BE2C (cell line): ENCODE results near the gene PLEKHD1.

Experiments used
- DNase-seq: peaks from one replicate; pipeline ENCODE4 v3.0.0-alpha.2; 2020
- H3K27me3 ChIP-seq: fragments of 250-450 bp; sonication (Bioruptor Pico); 2 replicates; pipeline ENCODE4 v1.5.1; 2020; ENCODE audit warnings: mild to moderate bottlenecking
- H3K36me3 ChIP-seq: fragments of 250-450 bp; sonication (Bioruptor Pico); 2 replicates; pipeline ENCODE4 v1.5.1; 2020; ENCODE audit warnings: mild to moderate bottlenecking
- H3K4me1 ChIP-seq: fragments of 250-450 bp; sonication (Bioruptor Pico); 2 replicates; pipeline ENCODE4 v1.5.1; 2020
- H3K4me3 ChIP-seq: 2 replicates; pipeline ENCODE4 v1.5.1; 2011; ENCODE audit warnings: low read depth, low read length
- H3K9me3 ChIP-seq: fragments of 250-450 bp; sonication (Bioruptor Pico); 2 replicates; pipeline ENCODE4 v1.5.1; 2020
- TF ChIP-seq, protein P1 (sequence below): IDR thresholded peaks from 2 replicates; pipeline ENCODE4 v1.5.1; 2012; ENCODE audit warnings: mild to moderate bottlenecking, low read depth, low read length

PLEKHD1 gene

DNA sequence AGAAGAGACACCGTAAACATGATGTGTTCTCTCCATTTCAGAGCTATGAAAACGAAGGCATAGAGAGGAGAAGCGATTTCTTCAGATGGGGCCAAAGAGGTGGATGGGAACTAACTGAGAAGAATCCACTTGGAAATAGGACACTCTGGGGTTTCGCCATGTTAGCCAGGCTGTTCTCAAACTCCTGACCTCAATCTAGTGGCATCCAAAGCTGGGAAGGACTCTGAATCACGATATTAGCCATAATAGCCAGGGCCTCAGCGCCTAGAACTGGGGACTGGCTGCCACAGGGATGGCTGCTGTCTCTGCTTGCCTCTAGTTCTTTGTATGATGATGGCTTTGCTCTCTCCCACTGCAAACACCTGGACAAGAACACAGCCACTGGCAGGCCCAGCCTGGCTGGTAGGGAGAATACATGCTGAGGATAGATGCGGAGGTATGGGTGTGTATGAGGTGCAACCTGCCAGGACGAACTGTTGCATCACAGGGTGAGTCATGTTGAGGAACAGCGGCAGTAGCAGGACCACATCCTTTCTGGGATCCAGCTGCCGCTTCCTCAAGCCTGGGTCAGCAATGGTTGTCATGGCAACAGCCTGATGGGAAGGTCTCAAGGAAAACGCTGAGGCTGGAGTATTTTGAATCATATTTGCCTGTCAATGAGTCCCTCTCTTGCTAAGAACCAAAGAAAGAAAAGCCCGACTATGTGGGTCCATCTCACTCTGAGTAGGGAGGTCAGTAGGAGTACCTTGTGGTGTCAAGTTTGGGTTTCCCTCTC is 59.0 kb downstream of the PLEKHD1 start:
- H3K4me1 ChIP-seq = no peaks in the 10 kb centered on the region
- H3K9me3 ChIP-seq = no peaks in the 10 kb centered on the region
- no peak overlapping the region for H3K4me3 ChIP-seq
- H3K27me3 ChIP-seq = peaks cover 5% of the 10 kb centered on the region
- peak; percentile 43 for DNase-seq
- TF ChIP-seq, protein P1, sequence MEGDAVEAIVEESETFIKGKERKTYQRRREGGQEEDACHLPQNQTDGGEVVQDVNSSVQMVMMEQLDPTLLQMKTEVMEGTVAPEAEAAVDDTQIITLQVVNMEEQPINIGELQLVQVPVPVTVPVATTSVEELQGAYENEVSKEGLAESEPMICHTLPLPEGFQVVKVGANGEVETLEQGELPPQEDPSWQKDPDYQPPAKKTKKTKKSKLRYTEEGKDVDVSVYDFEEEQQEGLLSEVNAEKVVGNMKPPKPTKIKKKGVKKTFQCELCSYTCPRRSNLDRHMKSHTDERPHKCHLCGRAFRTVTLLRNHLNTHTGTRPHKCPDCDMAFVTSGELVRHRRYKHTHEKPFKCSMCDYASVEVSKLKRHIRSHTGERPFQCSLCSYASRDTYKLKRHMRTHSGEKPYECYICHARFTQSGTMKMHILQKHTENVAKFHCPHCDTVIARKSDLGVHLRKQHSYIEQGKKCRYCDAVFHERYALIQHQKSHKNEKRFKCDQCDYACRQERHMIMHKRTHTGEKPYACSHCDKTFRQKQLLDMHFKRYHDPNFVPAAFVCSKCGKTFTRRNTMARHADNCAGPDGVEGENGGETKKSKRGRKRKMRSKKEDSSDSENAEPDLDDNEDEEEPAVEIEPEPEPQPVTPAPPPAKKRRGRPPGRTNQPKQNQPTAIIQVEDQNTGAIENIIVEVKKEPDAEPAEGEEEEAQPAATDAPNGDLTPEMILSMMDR = no peak
- no peaks in the 10 kb centered on the region for H3K36me3 ChIP-seq

DNA sequence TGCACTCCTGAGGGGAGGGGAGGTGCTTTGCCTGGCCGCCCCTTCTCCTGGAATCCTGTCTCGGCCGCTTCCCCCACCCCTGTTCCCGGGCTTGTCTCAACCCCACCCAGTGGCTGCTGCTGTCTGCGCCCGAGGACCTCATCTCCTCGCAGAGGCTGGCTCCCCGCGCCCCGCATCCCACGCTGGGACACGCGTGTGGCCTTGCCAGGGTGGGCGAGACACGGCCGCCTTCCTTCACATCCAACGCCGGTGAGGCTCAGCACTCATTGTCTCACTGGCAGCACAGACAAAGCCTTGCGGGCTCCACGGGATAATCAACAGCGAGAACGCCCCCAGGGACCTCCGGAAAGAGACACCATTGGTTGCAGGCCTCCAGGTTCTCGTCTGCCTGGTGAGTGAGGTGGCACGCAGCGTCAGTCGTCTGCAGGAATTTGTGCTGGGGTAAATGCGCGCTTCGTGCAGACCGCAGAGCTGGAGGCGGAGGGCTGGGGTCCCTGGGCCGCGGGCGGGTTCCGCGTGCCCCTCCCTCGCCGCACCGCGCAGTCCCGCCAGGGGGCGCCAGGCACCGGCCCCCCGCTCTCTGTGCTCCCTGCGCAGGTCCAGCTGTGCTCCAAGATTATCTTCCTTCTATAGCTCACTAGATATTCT is 63.3 kb downstream of the PLEKHD1 start:
- Histone ChIP-seq H3K4me1 (no peaks in the 10 kb centered on the region), H3K4me3 (peak overlapping the region; percentile 26), H3K9me3 (no peaks in the 10 kb centered on the region), H3K36me3 (no peaks in the 10 kb centered on the region), H3K27me3 (peaks cover 14% of the 10 kb centered on the region)
- TF ChIP-seq, protein P1 = peak; percentile 64
- peak; percentile 66 for DNase-seq

DNA sequence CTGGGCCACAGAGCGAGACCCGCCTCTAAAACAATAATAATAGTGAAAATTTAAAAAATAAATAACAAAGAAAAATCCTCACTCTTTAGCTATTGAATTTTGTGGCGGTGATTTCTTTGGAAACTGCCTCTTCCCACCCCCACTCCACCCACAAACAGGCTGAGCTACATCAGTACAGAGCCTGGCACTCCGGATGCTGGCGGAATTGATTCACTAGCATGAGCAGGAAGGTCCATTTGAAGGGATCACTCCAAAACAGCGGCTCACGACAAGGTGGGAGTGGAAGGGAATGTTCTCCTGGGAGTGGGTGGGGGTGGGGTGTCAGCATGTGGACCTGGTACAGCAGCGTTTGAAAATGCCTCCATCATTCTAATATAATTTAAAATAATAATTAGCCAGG is 64.0 kb downstream of the PLEKHD1 start:
- no peak overlapping the region for H3K4me3 ChIP-seq
- no peaks in the 10 kb centered on the region for H3K4me1 ChIP-seq
- TF ChIP-seq, protein P1 = no peak
- peaks cover 11% of the 10 kb centered on the region; the same call in 1 of the 2 replicates for H3K27me3 ChIP-seq
- H3K36me3 ChIP-seq = no peaks in the 10 kb centered on the region
- DNase-seq = no peak
- H3K9me3 ChIP-seq = no peaks in the 10 kb centered on the region

DNA sequence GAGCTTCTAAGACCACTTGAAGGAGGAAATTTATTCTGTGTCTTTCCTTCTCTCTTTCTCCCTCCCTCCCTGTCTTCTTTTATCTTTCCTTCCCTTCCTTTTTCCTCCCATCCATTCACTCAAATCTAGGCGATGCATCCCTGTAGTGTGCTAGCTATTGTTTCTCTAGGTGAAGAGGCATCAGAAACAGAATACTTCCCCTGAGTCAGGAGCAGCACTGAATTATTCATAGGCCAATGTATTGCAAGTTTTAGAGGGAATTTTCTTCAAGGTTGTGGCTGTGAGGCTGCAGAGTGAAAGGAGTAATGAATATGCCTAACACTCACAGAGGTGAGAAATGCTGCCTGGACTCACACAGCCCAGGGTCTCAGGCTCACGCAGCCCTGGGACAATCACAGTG is 67.0 kb downstream of the PLEKHD1 start:
- no peaks in the 10 kb centered on the region for H3K4me1 ChIP-seq
- no peaks in the 10 kb centered on the region for H3K9me3 ChIP-seq
- no peak overlapping the region for H3K4me3 ChIP-seq
- DNase-seq = no peak
- H3K36me3 ChIP-seq = no peaks in the 10 kb centered on the region
- peaks cover 11% of the 10 kb centered on the region; the same call in 1 of the 2 replicates for H3K27me3 ChIP-seq
- TF ChIP-seq, protein P1 = no peak

DNA sequence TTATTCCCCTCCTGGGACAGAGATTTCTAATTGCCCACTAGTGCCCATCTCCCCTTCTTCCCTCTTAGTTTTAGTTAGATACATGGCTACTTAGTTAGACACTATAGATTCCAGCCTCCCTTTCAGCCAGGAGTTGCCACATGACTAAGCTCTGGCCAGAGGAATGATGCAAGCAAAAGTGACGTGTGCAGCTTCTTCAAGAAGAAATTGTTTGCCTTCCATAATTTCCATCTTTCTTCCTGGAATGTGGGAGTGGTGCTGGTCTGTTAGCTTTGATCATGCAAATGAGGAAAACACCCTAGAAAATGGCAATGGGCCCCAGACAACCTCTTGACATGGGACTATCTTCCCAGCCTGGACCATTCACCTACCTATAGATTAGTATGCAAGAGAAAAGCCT is 68.7 kb downstream of the PLEKHD1 start:
- TF ChIP-seq, protein P1 = no peak
- no peaks in the 10 kb centered on the region for H3K4me1 ChIP-seq
- no peak for DNase-seq
- no peaks in the 10 kb centered on the region for H3K36me3 ChIP-seq
- H3K27me3 ChIP-seq = 0 out of 2 replicates have a peak, but pooled peaks cover 9% of the 10 kb centered on the region
- H3K9me3 ChIP-seq = no peaks in the 10 kb centered on the region
- no peak overlapping the region for H3K4me3 ChIP-seq

DNA sequence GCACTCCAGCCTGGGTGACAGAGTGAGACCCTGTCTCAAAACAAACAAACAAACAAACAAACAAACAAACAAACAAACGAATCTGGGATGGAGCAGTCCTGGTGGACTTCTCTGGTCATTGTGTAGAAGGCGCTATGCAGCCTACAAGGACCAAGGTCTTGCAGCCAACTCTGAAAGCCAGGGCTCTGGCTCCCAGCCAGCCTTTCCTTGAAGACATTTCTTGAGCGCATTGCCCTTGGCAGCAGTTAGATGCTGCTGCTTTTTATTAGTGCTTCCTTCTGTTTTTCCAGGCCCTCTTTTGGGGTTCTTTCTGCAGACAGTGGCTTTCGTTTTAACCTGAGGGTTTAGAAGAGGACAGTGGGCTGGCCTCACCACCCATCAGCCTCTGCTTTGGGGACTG is 70.0 kb downstream of the PLEKHD1 start:
- no peak for DNase-seq
- Histone ChIP-seq H3K4me1 (no peaks in the 10 kb centered on the region), H3K9me3 (no peaks in the 10 kb centered on the region), H3K27me3 (no peaks in the 10 kb centered on the region), H3K4me3 (no peak overlapping the region), H3K36me3 (no peaks in the 10 kb centered on the region)
- TF ChIP-seq, protein P1 = no peak
